Measurements from ENCODE around the gene TBXAS1.
"Not testable (repeated sequence)": the region's sequence is repeated elsewhere in the genome, so short reads cannot be mapped to it uniquely, and the experiment has no call there.

TBXAS1 gene

GRCh38 chr7:139889186-139889871 is 60.3 kb downstream of the TBXAS1 start:
- DNase-seq, result no peak

- DNase-seq, result no peak
These were observed 64.4 kb downstream of the TBXAS1 start for GRCh38 chr7:139893461-139893860.

GRCh38 chr7:139893999-139894398 is 64.9 kb downstream of the TBXAS1 start:
- no peak for DNase-seq

GRCh38 chr7:139895141-139895829 is 66.2 kb downstream of the TBXAS1 start:
- no peak for DNase-seq

GRCh38 chr7:139896288-139896687 is 67.2 kb downstream of the TBXAS1 start:
- DNase-seq, result no peak

GRCh38 chr7:139896831-139897230 is 67.8 kb downstream of the TBXAS1 start:
- DNase-seq, result no peak

- no peak for DNase-seq
These were observed 68.5 kb downstream of the TBXAS1 start for GRCh38 chr7:139897422-139898090.

GRCh38 chr7:139898483-139898882 is 69.4 kb downstream of the TBXAS1 start:
- no peak for DNase-seq

- no peak for DNase-seq
These were observed 70.4 kb downstream of the TBXAS1 start for GRCh38 chr7:139899328-139899955.

GRCh38 chr7:139900326-139900725 is 71.3 kb downstream of the TBXAS1 start:
- no peak for DNase-seq

GRCh38 chr7:139901056-139901795 is 72.2 kb downstream of the TBXAS1 start:
- DNase-seq, result no peak

GRCh38 chr7:139901901-139902300 is 72.8 kb downstream of the TBXAS1 start:
- DNase-seq, result no peak

GRCh38 chr7:139902436-139903102 is 73.5 kb downstream of the TBXAS1 start:
- DNase-seq, result no peak

GRCh38 chr7:139903103-139903477 is 74.0 kb downstream of the TBXAS1 start:
- DNase-seq, result not testable (repeated sequence)

GRCh38 chr7:139906879-139907278 is 77.8 kb downstream of the TBXAS1 start:
- DNase-seq, result no peak

GRCh38 chr7:139908792-139909191 is 79.7 kb downstream of the TBXAS1 start:
- DNase-seq, result no peak

- DNase-seq, result no peak
These were observed 80.5 kb downstream of the TBXAS1 start for GRCh38 chr7:139909379-139910050.

GRCh38 chr7:139913021-139913844 is 84.2 kb downstream of the TBXAS1 start:
- DNase-seq, result no peak

GRCh38 chr7:139913845-139914135 is 84.7 kb downstream of the TBXAS1 start:
- DNase-seq, result no peak

All from right kidney (tissue), 1 donor.